ENCODE data around the gene MMUT.
"Not testable (repeated sequence)": the region's sequence is repeated elsewhere in the genome, so short reads cannot be mapped to it uniquely, and the experiment has no call there.

Gene MMUT

GRCh38 chr6:49479308-49479970, 16.4 kb upstream of the MMUT start:
- H3K9ac ChIP-seq: no peak overlapping the region
- peaks cover 16 to 56% (median 47%) of the 10 kb centered on the region in 11 experiments for H3K36me3 ChIP-seq
- H3K4me3 ChIP-seq: no peak overlapping the region
- no peak overlapping the region for H3K27ac ChIP-seq
- H4K20me1 ChIP-seq: no peaks in the 10 kb centered on the region
- TF ChIP-seq Cebpa-rat (IDR thresholded peaks at IDR 0.05): no peak
- no peaks in the 10 kb centered on the region for H3K4me1 ChIP-seq
- H3K9me3 ChIP-seq (replicated peaks in 1 of 11): peaks cover 0 to 26% (median 16%) of the 10 kb centered on the region in 11 experiments; a peak in 16 of 22 replicates
- H3K4me2 ChIP-seq: no peak overlapping the region
- H3K27me3 ChIP-seq: no peaks in the 10 kb centered on the region

DNA sequence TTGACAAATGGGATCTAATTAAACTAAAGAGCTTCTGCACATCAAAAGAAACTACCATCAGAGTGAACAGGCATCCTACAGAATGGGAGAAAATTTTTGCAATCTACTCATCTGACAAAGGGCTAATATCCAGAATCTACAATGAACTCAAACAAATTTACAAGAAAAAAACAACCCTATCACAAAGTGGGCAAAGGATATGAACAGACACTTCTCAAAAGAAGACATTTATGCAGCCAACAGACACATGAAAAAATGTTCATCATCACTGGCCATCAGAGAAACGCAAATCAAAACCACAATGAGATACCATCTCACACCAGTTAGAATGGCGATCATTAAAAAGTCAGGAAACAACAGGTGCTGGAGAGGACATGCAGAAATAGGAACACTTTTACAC, 13.5 kb upstream of the MMUT start:
- not testable (repeated sequence) for H3K27ac ChIP-seq, H3K9ac ChIP-seq

GRCh38 chr6:49468042-49468441, 5.0 kb upstream of the MMUT start:
- peaks cover 21 to 26% (median 24%) of the 10 kb centered on the region in 10 experiments for H3K4me1 ChIP-seq
- H3K9ac ChIP-seq: no peak overlapping the region
- H3K27ac ChIP-seq: no peak overlapping the region
- H3K36me3 ChIP-seq: peaks cover 16 to 40% (median 27%) of the 10 kb centered on the region in 11 experiments; a peak in 21 of 22 replicates
- H3K4me3 ChIP-seq: no peak overlapping the region
- no peaks in the 10 kb centered on the region for H3K9me3 ChIP-seq (replicated peaks in 1 of 11)
- H4K20me1 ChIP-seq: peaks cover 0 to 7% (median 0%) of the 10 kb centered on the region in 11 experiments; a peak in 2 of 22 replicates
- no peak for TF ChIP-seq Cebpa-rat (IDR thresholded peaks at IDR 0.05)
- H3K27me3 ChIP-seq: no peaks in the 10 kb centered on the region
- H3K4me2 ChIP-seq: no peak overlapping the region

More for the DNA sequence above, 13.5 kb upstream of the MMUT start:
- Histone ChIP-seq H3K9me3 (replicated peaks in 1 of 11) (peaks cover 0 to 15% (median 5%) of the 10 kb centered on the region in 11 experiments; a peak in 15 of 22 replicates), H3K36me3 (peaks cover 35 to 69% (median 55%) of the 10 kb centered on the region in 11 experiments)
- H3K4me3 ChIP-seq, H4K20me1 ChIP-seq, H3K4me2 ChIP-seq, H3K27me3 ChIP-seq, H3K4me1 ChIP-seq: not testable (repeated sequence)

- H3K4me1 ChIP-seq: peaks cover 36 to 47% (median 41%) of the 10 kb centered on the region in 10 experiments
- peak overlapping the region in 2 of 11 experiments; percentile 86 to 92; a peak in 2 of 22 replicates for H3K27ac ChIP-seq
- H3K36me3 ChIP-seq: peaks cover 0 to 12% (median 0%) of the 10 kb centered on the region in 11 experiments; a peak in 6 of 22 replicates
- H3K9me3 ChIP-seq (replicated peaks in 1 of 11): no peaks in the 10 kb centered on the region
- H3K27me3 ChIP-seq: no peaks in the 10 kb centered on the region
- peak overlapping the region; percentile 73 to 95 (median 90); a peak in 21 of 22 replicates for H3K4me2 ChIP-seq
- peak overlapping the region in 8 of 10 experiments; percentile 78 to 96 (median 86); a peak in 9 of 20 replicates for H3K4me3 ChIP-seq
- no peak overlapping the region for H3K9ac ChIP-seq
- no peak for TF ChIP-seq Cebpa-rat (IDR thresholded peaks at IDR 0.05)
- peaks cover 0 to 7% (median 0%) of the 10 kb centered on the region in 11 experiments; a peak in 2 of 22 replicates for H4K20me1 ChIP-seq
Measured at GRCh38 chr6:49464691-49465090, 1.6 kb upstream of the MMUT start.

DNA sequence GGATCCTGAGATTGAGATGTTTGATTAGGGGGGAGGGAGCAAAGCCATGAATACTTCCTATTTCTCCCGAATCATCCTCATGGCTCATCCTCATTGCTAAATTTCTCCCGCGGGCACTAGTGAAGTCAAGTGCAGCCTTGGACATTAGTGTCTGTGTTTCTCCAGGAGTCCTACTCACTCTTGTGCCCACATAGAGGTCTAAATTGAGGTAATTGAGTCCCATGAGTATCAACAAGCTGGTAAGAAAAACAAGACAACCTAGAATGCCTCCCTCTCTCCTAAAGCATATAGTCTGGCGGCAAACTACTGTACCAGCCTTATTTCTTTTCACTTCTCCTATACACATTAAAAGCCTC, 537 bp upstream of the MMUT start:
- peaks cover 37 to 55% (median 42%) of the 10 kb centered on the region in 10 experiments for H3K4me1 ChIP-seq
- H3K9me3 ChIP-seq (replicated peaks in 1 of 11): no peaks in the 10 kb centered on the region
- H3K27ac ChIP-seq: peak overlapping the region; percentile 68 to 92 (median 84); a peak in 21 of 22 replicates

GRCh38 chr6:49462599-49462926, 490 bp downstream of the MMUT start:
- Histone ChIP-seq H4K20me1 (no peaks in the 10 kb centered on the region; a peak in 1 of 22 replicates), H3K9ac (peak overlapping the region; percentile 81 to 92 (median 87)), H3K4me1 (peaks cover 37 to 55% (median 42%) of the 10 kb centered on the region in 10 experiments), H3K27me3 (no peaks in the 10 kb centered on the region), H3K9me3 (replicated peaks in 1 of 11) (no peaks in the 10 kb centered on the region), H3K27ac (peak overlapping the region; percentile 68 to 92 (median 84)), H3K4me2 (peak overlapping the region; percentile 73 to 97 (median 89)), H3K36me3 (peaks cover 3 to 20% (median 11%) of the 10 kb centered on the region in 11 experiments; a peak in 15 of 22 replicates), H3K4me3 (peak overlapping the region; percentile 66 to 96 (median 86))
- TF ChIP-seq Cebpa-rat (IDR thresholded peaks at IDR 0.05): no peak

More for the DNA sequence above, 537 bp upstream of the MMUT start:
- peaks cover 0 to 19% (median 7%) of the 10 kb centered on the region in 11 experiments; a peak in 13 of 22 replicates for H3K36me3 ChIP-seq
- peak overlapping the region; percentile 81 to 92 (median 87) for H3K9ac ChIP-seq
- peak overlapping the region; percentile 73 to 95 (median 90) for H3K4me2 ChIP-seq
- TF ChIP-seq Cebpa-rat (IDR thresholded peaks at IDR 0.05): no peak
- H3K4me3 ChIP-seq: peak overlapping the region; percentile 66 to 96 (median 86)
- no peaks in the 10 kb centered on the region for H3K27me3 ChIP-seq
- H4K20me1 ChIP-seq: peaks cover 0 to 6% (median 0%) of the 10 kb centered on the region in 11 experiments; a peak in 3 of 22 replicates

- peak overlapping the region; percentile 81 to 92 (median 87); a peak in 21 of 22 replicates for H3K9ac ChIP-seq
- H3K4me3 ChIP-seq: peak overlapping the region; percentile 66 to 96 (median 86)
- TF ChIP-seq Cebpa-rat (IDR thresholded peaks at IDR 0.05): no peak
- H3K4me2 ChIP-seq: peak overlapping the region; percentile 73 to 97 (median 89)
- peak overlapping the region in 8 of 11 experiments; percentile 80 to 92 (median 86); a peak in 14 of 22 replicates for H3K27ac ChIP-seq
- H3K27me3 ChIP-seq: no peaks in the 10 kb centered on the region
- peaks cover 37 to 55% (median 42%) of the 10 kb centered on the region in 10 experiments for H3K4me1 ChIP-seq
- H3K9me3 ChIP-seq (replicated peaks in 1 of 11): no peaks in the 10 kb centered on the region
- H4K20me1 ChIP-seq: no peaks in the 10 kb centered on the region; a peak in 1 of 22 replicates
- peaks cover 5 to 25% (median 14%) of the 10 kb centered on the region in 11 experiments; a peak in 18 of 22 replicates for H3K36me3 ChIP-seq
Measured at GRCh38 chr6:49462071-49462470, 982 bp downstream of the MMUT start.

- Histone ChIP-seq H3K36me3 (peaks cover 8 to 54% (median 30%) of the 10 kb centered on the region in 11 experiments; a peak in 19 of 22 replicates), H3K9ac (no peak overlapping the region)
Measured at GRCh38 chr6:49457771-49458170, 5.3 kb downstream of the MMUT start.

More at GRCh38 chr6:49457771-49458170, 5.3 kb downstream of the MMUT start:
- Histone ChIP-seq H3K4me3 (no peak overlapping the region), H3K9me3 (replicated peaks in 1 of 11) (no peaks in the 10 kb centered on the region), H3K4me2 (no peak overlapping the region), H3K27ac (no peak overlapping the region), H4K20me1 (no peaks in the 10 kb centered on the region; a peak in 1 of 22 replicates), H3K27me3 (no peaks in the 10 kb centered on the region), H3K4me1 (peaks cover 13 to 30% (median 18%) of the 10 kb centered on the region in 10 experiments)
- TF ChIP-seq Cebpa-rat (IDR thresholded peaks at IDR 0.05): no peak

All from BLaER1 treated with 17β-estradiol and CSF1 and Interleukin-3, amounts not matched to agents 10 nM and 100 nM (cell line).